Measurements from ENCODE around the gene MAML2. TPM values are rescaled to one million over a fixed set of nuclear protein-coding genes. Genes with fewer than 3 reads are reported as not detected.

MAML2 gene
- polyA plus RNA-seq, 4 donors, result 27.8 to 33.5 (median 32.1) TPM

DNA sequence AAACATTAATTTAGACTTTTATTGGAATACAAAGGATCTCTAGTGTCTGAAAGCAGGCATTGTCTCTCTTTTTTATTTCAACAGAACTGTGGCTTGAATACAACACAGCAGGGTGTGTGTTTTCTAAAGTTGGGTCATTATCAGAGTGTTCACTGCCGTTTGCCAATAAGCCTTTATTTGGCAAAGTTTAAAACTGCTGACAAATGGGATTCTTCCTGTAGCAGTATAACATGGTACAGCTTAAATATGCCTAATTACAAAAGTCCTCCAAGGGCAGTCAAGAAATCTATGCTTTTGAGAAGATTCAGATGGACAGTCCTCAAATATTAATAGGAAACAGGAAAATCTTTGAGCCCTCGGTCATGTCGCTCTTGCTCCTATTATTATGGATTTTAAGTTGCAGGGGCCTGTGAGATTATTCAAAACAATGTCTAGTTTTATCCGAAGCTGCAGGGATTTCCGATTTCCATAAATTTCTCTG lies 199.9 kb downstream of the MAML2 start:
- no peak for DNase-seq (ENCODE audit: low read depth in 4 of 4, low spot score in 3 of 4)

DNA sequence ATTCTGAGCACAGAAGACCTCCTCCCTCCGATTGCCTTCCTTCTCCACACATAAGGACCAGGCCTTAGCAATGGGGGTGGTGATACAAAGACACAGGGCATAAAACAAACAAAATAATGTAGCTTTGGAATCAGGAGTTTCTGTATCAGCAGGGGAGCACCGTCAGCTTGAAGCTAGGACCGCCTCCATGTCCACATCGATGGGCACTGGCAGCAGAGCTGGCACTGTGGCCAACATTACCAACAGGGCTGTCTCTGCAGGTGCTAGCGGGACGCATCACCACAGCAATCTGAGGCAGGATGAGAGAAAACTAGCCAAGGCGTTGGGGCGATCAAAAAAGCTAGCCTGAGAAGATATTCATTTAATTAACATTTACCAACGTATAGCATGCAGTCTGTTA lies 201.4 kb downstream of the MAML2 start:
- DNase-seq (ENCODE audit: low read depth in 4 of 4, low spot score in 3 of 4), result no peak

DNA sequence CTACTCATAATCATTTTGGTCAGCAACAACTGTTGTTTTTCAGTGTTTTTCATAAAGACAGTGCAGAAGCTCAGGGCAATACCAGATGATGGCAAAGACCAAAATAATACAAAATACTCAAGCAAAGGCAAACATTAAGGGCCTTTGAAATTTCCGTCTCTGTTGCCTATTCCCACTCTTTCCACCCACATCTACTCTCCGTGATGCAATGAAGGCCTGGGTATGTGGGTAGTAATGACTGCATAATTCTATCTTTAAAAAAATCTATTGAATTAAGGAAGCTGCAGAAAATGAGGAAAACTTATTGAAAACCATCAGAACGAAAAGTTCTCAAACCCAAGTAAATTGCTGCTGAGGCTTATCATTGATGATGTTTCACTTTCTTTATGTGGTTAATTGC lies 203.3 kb downstream of the MAML2 start:
- no peak for DNase-seq (ENCODE audit: low read depth in 4 of 4, low spot score in 3 of 4)

DNA sequence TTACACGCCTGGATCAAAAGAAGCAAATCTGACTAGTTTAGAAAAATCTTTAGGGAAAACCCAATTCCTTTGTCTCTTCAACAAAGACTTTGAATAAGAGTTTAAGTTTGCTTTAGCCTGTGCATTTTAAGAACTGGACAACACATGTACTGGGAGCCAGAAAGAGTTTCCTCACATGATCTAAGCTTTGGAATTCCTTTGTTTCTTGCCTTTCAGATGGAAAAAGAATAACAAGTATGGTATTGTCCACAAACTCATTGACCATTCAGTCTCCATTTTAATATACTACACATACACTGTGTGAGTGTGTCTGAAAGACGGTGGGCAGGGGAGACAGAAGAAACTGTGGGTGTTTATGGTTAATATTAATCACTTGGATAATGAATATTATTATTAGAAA lies 205.6 kb downstream of the MAML2 start:
- no peak for DNase-seq (ENCODE audit: low read depth in 4 of 4, low spot score in 3 of 4)

DNA sequence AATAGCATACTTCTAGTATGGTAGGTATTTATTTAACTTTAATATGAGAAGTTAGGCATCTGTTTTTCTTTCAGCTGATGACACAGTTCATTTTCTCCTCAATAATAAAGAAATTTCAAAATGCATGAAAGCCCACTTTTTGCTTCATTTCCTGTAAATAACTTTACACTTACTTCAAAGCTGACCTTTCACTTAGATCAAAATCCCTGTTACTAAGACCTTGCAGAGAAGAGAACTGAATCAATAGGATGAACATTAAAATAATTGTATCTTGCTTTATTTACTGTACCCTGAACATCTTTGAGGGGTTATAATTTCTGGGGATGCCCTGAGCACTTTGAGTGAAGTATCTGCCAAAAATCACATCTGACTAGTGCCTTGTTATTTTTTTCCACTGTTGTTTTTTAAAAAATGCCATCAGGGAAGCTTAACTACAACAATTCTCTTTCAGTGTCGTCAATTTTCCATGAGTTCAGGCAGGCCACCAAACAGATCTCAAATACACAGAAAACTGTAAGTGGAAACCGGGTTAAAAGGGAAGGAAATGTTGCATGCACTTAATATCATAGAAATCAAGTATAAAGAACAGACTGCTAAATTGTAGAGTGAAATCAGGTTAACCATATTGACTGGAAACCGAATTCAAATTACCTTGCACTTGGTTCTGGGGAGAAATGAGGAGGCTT lies 206.2 kb downstream of the MAML2 start:
- DNase-seq (ENCODE audit: low read depth in 4 of 4, low spot score in 3 of 4), result no peak

GRCh38 chr11:96134602-96135001 lies 208.4 kb downstream of the MAML2 start:
- no peak for DNase-seq (ENCODE audit: low read depth in 4 of 4, low spot score in 3 of 4)

DNA sequence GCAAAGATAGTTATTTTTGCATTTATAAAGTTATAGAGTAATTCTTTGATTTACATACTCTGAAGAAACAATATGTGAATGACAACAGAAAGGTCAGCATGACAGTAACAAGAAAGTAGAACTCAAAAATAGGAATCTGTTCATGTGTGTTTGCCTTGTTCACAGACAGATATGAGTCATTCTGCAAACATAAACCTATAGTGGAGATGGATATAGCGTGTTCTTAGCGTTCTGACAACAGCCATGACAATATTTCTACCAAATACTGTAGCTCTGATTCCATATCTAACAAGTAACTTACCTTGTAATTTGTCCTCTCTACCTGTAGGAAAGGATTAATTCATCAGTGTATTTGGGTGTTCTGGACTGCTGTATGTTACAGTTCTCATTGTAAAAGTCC lies 210.6 kb downstream of the MAML2 start:
- no peak for DNase-seq (ENCODE audit: low read depth in 4 of 4, low spot score in 3 of 4)

- DNase-seq (ENCODE audit: low read depth in 4 of 4, low spot score in 3 of 4), result no peak
These were observed 212.9 kb downstream of the MAML2 start for GRCh38 chr11:96130061-96130620.

DNA sequence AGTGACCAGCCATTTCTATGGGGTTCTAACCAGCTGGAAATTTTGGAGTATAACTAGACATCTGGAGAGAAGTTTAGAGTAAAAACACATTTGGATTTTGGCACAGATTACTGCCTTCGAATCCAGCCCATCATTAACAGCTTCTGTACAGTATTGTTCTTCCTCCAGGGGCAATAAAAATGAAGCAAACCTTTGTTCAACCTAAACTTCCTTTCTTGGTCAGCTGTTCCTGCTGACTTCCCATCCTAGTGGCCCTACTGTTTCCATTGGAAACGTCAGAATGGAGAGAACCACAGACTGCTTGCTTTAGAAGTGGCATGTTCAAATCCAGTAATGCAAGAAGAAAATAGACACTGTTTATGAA lies 215.4 kb downstream of the MAML2 start:
- DNase-seq (ENCODE audit: low read depth in 4 of 4, low spot score in 3 of 4), result no peak

GRCh38 chr11:96126917-96127595 lies 215.9 kb downstream of the MAML2 start:
- no peak for DNase-seq (ENCODE audit: low read depth in 4 of 4, low spot score in 3 of 4)

- DNase-seq (ENCODE audit: low read depth in 4 of 4, low spot score in 3 of 4), result no peak
These were observed 217.6 kb downstream of the MAML2 start for GRCh38 chr11:96125400-96125799.

DNA sequence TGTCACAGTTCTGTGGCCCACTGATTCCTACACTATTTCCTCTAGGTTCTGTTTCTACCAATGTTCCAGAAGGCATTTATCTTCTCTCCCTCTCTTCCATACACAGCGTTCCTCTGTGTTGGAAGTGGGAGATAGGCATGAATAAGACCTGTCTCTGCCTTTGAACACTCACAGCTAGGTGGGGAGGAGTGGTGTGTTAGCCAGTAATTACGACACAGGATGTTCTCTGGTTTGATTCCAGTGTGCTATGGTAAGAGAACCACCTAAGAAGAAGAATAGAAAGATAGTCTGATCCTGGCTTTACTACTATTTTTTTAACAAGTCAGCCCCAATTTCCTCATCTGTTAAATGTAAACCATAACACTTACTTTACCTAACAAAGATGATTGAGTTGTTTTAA lies 218.8 kb downstream of the MAML2 start:
- DNase-seq (ENCODE audit: low read depth in 4 of 4, low spot score in 3 of 4), result no peak

DNA sequence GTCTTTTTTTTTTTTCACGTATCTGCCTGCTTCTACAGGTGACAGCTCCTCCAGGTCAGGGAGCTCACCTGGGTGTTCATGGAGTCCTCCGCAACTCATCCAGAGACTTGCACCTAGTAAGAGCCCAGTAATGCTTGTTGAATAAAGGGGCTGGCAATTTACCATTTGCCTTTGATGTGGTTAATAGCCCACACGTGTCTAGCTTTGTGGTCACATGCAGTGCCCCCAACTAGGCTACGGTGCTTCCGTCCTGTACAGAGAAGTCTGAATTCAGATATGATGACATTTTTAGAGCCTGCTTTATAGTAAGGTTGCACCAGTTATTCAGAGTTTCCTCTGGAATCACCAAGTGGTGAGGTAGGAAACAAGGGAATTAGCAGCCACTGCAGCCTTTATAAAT lies 219.7 kb downstream of the MAML2 start:
- no peak for DNase-seq (ENCODE audit: low read depth in 4 of 4, low spot score in 3 of 4)

- no peak for DNase-seq (ENCODE audit: low read depth in 4 of 4, low spot score in 3 of 4)
These were observed 220.4 kb downstream of the MAML2 start for GRCh38 chr11:96122601-96123074.

GRCh38 chr11:96119211-96119610 lies 223.8 kb downstream of the MAML2 start:
- DNase-seq (ENCODE audit: low read depth in 4 of 4, low spot score in 3 of 4), result no peak

GRCh38 chr11:96116376-96116775 lies 226.6 kb downstream of the MAML2 start:
- no peak for DNase-seq (ENCODE audit: low read depth in 4 of 4, low spot score in 3 of 4)

DNA sequence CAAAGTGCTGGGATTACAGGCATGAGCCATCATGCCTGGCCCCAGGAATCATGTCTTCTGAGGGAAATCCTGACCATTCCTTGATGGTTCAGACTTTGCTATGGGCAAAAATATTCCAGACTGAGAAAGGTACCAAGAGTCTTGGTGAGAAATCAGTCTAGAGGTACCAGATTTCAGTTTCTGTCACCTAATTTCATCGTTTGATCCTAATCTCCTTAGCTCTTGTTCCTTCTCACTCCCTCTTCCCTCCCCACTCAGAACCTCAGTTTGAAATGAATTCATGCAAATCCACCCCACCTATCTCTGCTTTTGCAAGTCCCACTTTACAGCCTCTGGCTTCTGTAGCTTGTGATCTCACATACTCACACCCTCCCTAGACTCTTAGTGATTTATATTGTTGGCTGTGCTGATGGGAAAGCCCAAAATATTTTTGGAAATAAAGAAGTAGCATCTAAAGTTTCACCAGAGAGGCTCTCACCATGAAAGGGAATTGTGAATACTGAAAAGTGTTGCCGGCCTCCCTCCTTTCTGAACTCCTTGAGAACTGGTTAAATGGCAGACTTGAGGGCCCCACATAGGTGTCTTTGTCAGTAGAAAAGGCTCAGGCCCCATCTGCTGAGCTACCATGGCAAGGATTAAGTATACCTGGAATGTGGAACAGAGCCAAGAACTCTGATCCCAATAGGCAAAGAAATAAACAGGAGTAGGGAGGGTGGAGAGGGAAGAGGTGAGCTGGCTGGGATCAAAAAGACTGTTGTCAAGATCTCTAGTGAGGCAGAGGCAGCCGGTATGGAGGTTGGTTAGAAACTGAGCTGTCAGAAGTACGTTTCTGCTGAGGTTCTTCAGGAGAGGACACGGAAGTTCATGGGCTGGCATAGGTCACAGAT lies 228.6 kb downstream of the MAML2 start:
- DNase-seq (ENCODE audit: low read depth in 4 of 4, low spot score in 3 of 4), result no peak

DNA sequence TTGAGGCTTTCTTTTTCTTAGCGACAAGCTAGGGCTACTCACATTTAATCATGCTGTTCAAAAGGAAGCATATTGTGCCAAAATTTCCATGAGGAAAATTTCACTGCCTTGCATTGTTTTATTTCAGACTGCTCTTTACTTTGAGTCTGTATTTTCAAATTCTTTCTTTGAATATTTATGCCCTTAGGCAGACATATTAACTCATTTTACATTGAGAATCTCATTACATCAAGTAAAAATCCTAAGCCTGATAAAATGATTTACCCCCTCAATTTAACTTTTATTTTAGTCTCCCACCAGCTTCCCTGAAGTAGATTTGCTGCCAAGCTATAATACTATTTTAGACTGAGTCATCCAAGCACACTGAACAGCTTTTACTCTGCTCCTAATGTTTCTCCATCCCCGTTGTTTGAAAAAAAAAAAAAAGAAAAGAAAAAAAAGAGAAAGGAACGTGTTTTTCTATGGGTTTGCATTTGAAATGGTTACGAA lies 229.8 kb downstream of the MAML2 start:
- peak in 2 of 4 donors; percentile 54 to 67 for DNase-seq (ENCODE audit: low read depth in 4 of 4, low spot score in 3 of 4)

DNA sequence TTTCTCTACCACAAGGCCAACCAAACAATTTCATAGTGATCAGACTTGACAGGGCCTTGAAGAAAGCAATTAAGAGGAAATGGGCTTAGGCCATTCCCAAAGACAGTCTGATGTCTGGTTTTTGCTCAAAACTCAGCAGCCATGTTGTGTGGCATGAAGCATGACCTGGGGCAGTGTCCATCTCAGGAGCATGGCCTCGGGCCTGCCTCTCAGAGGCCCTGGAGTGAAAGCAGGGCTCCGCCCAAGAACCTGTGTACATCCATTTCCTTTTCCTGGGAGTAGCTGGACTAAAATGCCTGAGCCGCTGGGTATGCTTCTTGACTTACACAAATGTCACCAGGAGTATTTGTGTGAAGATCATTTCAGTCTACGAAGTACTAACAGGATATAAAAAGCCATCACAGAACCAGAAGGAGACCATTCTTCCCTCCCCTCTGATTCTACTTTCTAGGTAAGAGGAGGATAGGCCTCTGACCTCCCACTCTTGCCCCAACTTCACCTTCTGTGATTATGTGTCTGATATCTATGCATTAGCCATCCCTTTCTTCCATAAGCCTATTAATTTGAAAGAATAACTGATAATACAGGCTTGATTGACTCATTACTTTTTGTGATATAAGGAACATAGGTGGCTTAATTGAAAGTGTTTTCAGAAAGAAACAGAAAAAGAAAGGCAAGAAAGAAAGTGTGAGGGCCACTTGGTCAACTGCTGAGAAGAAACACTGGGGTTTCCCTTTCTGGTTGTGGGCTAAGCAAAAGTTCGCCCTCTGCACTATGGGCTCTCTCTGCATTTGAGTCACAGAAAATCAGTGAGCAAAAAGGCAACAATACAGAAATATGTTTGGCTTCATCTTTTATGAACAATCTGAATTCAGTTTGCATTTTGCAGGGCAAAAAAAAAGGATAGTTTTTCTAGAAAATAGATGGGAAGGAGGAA lies 230.5 kb downstream of the MAML2 start:
- no peak for DNase-seq (ENCODE audit: low read depth in 4 of 4, low spot score in 3 of 4)

GRCh38 chr11:96111308-96111707 lies 231.7 kb downstream of the MAML2 start:
- no peak for DNase-seq (ENCODE audit: low read depth in 4 of 4, low spot score in 3 of 4)
